HEK293 (cell line): ENCODE results near the gene MTMR3.
A peak's percentile ranks its signal among the peaks of the same experiment; 100 is the strongest.

Source experiments
- CTCF ChIA-PET: fragments of 350-600 bp; formaldehyde crosslinking; extraction: SDS; loops from one replicate; lab custom pipeline; 2021; ENCODE audit warnings: antibody characterized with exemption; lab: Yijun Ruan, JAX
- POLR2A ChIA-PET: fragments of 300-600 bp; formaldehyde crosslinking; extraction: SDS; loops from one replicate; lab custom pipeline; 2020; ENCODE audit warnings: antibody characterized with exemption, inconsistent platforms; lab: Yijun Ruan, JAX
- H3K27ac ChIP-seq: fragments of 200-500 bp; sonication (Bioruptor generic); 2 replicates; pipeline ENCODE4 v1.5.1; 2014; ENCODE audit warnings: low read depth, low read length, control low read depth, inconsistent platforms; ENCODE audit errors: extremely low read depth
- H3K36me3 ChIP-seq, 2 experiments: fragments of 200-500 bp in 1 of 2; sonication (Bioruptor generic) in 1 of 2; 1 replicate in 1 of 2; 2 replicates in 1 of 2; pipeline ENCODE4 v1.5.1; 2014 to 2017; ENCODE audit warnings: inconsistent platforms in 2 of 2, low read length in 2 of 2; ENCODE audit not compliant: control insufficient read depth in 2 of 2, insufficient read depth in 1 of 2
- H3K4me1 ChIP-seq: fragments of 200-500 bp; sonication (Bioruptor generic); 2 replicates; pipeline ENCODE4 v1.5.1; 2014; ENCODE audit warnings: mild to moderate bottlenecking, low read length, inconsistent platforms; ENCODE audit not compliant: control insufficient read depth, insufficient read depth
- H3K4me3 ChIP-seq: 2 replicates; pipeline ENCODE4 v1.5.1; 2011; ENCODE audit warnings: low read depth, mild to moderate bottlenecking, control low read depth, low read length, moderate library complexity
- H3K9me3 ChIP-seq: fragments of 200-500 bp; sonication (Bioruptor generic); 2 replicates; pipeline ENCODE4 v1.5.1; 2014; ENCODE audit warnings: low read depth, low read length, inconsistent platforms; ENCODE audit not compliant: control insufficient read depth, insufficient read depth
- BCL6B ChIP-seq: fragments of 450-650 bp; formaldehyde crosslinking; IDR thresholded peaks from 2 replicates; pipeline ENCODE4 v1.5.1; 2017; ENCODE audit warnings: missing biosample characterization, missing genetic modification characterization
- CTCF ChIP-seq: fragments of 450-650 bp; formaldehyde crosslinking; IDR thresholded peaks from 2 replicates; pipeline ENCODE4 v1.5.1; 2016; ENCODE audit warnings: missing biosample characterization, missing genetic modification characterization
- HOXD13 ChIP-seq: sonication (generic); formaldehyde crosslinking; IDR thresholded peaks from 2 replicates; pipeline ENCODE4 v1.8.0; 2022; ENCODE audit warnings: missing genetic modification reagents, borderline replicate concordance
- OSR2 ChIP-seq: fragments of 450-650 bp; formaldehyde crosslinking; IDR thresholded peaks from 2 replicates; pipeline ENCODE4 v1.5.1; 2016; ENCODE audit warnings: missing biosample characterization, missing genetic modification characterization
- SCRT2 ChIP-seq: fragments of 450-650 bp; formaldehyde crosslinking; IDR thresholded peaks from 2 replicates; pipeline ENCODE4 v1.5.1; 2016; ENCODE audit warnings: missing biosample characterization, missing genetic modification characterization
- SETDB1 ChIP-seq: IDR thresholded peaks from one replicate; pipeline ENCODE4 v1.6.1; 2017; ENCODE audit warnings: mild to moderate bottlenecking, low read length, moderate library complexity, mixed read lengths; ENCODE audit not compliant: insufficient read length
- ZNF133 ChIP-seq: fragments of 450-650 bp; formaldehyde crosslinking; IDR thresholded peaks from 2 replicates; pipeline ENCODE4 v1.5.1; 2016; ENCODE audit warnings: missing biosample characterization, missing genetic modification characterization
- ZNF174 ChIP-seq: fragments of 450-650 bp; formaldehyde crosslinking; IDR thresholded peaks from 2 replicates; pipeline ENCODE4 v1.5.0; 2017; ENCODE audit warnings: missing biosample characterization, mild to moderate bottlenecking, missing genetic modification characterization
- ZNF175 ChIP-seq: fragments of 450-650 bp; formaldehyde crosslinking; IDR thresholded peaks from 2 replicates; pipeline ENCODE4 v1.5.1; 2016; ENCODE audit warnings: missing biosample characterization, missing genetic modification characterization
- ZNF184 ChIP-seq: fragments of 450-650 bp; IDR thresholded peaks from 2 replicates; pipeline ENCODE4 v1.5.1; 2018; ENCODE audit warnings: missing biosample characterization, mild to moderate bottlenecking, missing genetic modification characterization
- ZNF239 ChIP-seq: fragments of 450-650 bp; formaldehyde crosslinking; IDR thresholded peaks from 2 replicates; pipeline ENCODE4 v1.5.1; 2016; ENCODE audit warnings: missing biosample characterization, missing genetic modification characterization
- ZNF280D ChIP-seq: fragments of 450-650 bp; formaldehyde crosslinking; IDR thresholded peaks from 2 replicates; pipeline ENCODE4 v1.5.1; 2016; ENCODE audit warnings: missing biosample characterization, missing genetic modification characterization
- ZNF335 ChIP-seq: fragments of 450-650 bp; formaldehyde crosslinking; conservative IDR thresholded peaks from 2 replicates; pipeline ENCODE4 v1.5.1; 2016; ENCODE audit warnings: missing biosample characterization, missing genetic modification characterization
- ZNF548 ChIP-seq: fragments of 450-650 bp; formaldehyde crosslinking; IDR thresholded peaks from 2 replicates; pipeline ENCODE4 v1.5.1; 2016; ENCODE audit warnings: missing biosample characterization, missing genetic modification characterization
- ZNF585B ChIP-seq: fragments of 450-650 bp; formaldehyde crosslinking; IDR thresholded peaks from 2 replicates; pipeline ENCODE4 v1.5.1; 2016; ENCODE audit warnings: missing biosample characterization, missing genetic modification characterization
- ZNF624 ChIP-seq: fragments of 450-650 bp; formaldehyde crosslinking; IDR thresholded peaks from 2 replicates; pipeline ENCODE4 v1.5.1; 2017; ENCODE audit warnings: missing biosample characterization, missing genetic modification characterization
- ZNF664 ChIP-seq: fragments of 450-650 bp; formaldehyde crosslinking; IDR thresholded peaks from 2 replicates; pipeline ENCODE4 v1.5.1; 2016; ENCODE audit warnings: missing biosample characterization, missing genetic modification characterization
- ZNF670 ChIP-seq: fragments of 450-650 bp; formaldehyde crosslinking; IDR thresholded peaks from 2 replicates; pipeline ENCODE4 v1.5.1; 2016; ENCODE audit warnings: missing biosample characterization, missing genetic modification characterization, low read depth
- ZNF777 ChIP-seq: fragments of 450-650 bp; formaldehyde crosslinking; IDR thresholded peaks from 2 replicates; pipeline ENCODE4 v1.5.1; 2017; ENCODE audit warnings: missing biosample characterization, missing genetic modification characterization, borderline replicate concordance
- ZSCAN16 ChIP-seq: fragments of 450-650 bp; formaldehyde crosslinking; IDR thresholded peaks from 2 replicates; pipeline ENCODE4 v1.5.1; 2016; ENCODE audit warnings: missing biosample characterization, missing genetic modification characterization

MTMR3 gene

GRCh38 chr22:29842172-29842571 is 40.8 kb upstream of the MTMR3 start:
- TF ChIP-seq ZNF664 (tag by site-specific recombination) (peak; percentile 95), ZNF174 (tag by site-specific recombination) (no peak)
- TF ChIP-seq, all 188 proteins: peak for 1
- Histone ChIP-seq H3K4me3 (no peak overlapping the region), H3K4me1 (no peaks in the 10 kb centered on the region), H3K36me3 (no peaks in the 10 kb centered on the region), H3K27ac (no peak overlapping the region), H3K9me3 (no peaks in the 10 kb centered on the region)
- ChIA-PET CTCF (interaction anchor here (0.9 to 1.2 kb wide), 3 partner anchors 9 to 165 kb away, joined by 3 to 7 read pairs (median 5); no protein-coding TSS in a partner anchor), POLR2A (interaction anchor here (0.6 kb wide), 1 partner anchor 49 kb away, joined by 4 read pairs; no protein-coding TSS in a partner anchor)

GRCh38 chr22:29842740-29843139 is 40.2 kb upstream of the MTMR3 start:
- no peak overlapping the region for H3K4me3 ChIP-seq
- TF ChIP-seq OSR2 (tag by site-specific recombination) (0 out of 2 replicates have a peak, but pooled peaks have one; percentile 29), ZNF184 (tag by site-specific recombination) (0 out of 2 replicates have a peak, but pooled peaks have one; percentile 53), ZNF133 (tag by site-specific recombination) (no peak), ZSCAN16 (tag by site-specific recombination) (peak; percentile 89)
- CTCF ChIA-PET, result interaction anchor here (0.9 to 1.2 kb wide), 2 partner anchors 162 to 165 kb away, joined by 5 to 7 read pairs; no protein-coding TSS in a partner anchor
- POLR2A ChIA-PET, result no interaction called here
- no peaks in the 10 kb centered on the region for H3K4me1 ChIP-seq
- no peak overlapping the region for H3K27ac ChIP-seq
- H3K9me3 ChIP-seq, result no peaks in the 10 kb centered on the region
- no peaks in the 10 kb centered on the region for H3K36me3 ChIP-seq

- H3K4me1 ChIP-seq, result no peaks in the 10 kb centered on the region
- TF ChIP-seq ZNF670 (no peak), ZNF184 (tag by site-specific recombination) (no peak), HOXD13 (CRISPR knock-in tag) (no peak), ZNF585B (tag by site-specific recombination) (no peak), SETDB1 (peak; percentile 44), ZNF335 (tag by site-specific recombination) (no peak)
- H3K36me3 ChIP-seq, result no peaks in the 10 kb centered on the region
- no peaks in the 10 kb centered on the region for H3K9me3 ChIP-seq
- no peak overlapping the region for H3K4me3 ChIP-seq
- no peak overlapping the region for H3K27ac ChIP-seq
- POLR2A ChIA-PET, result no interaction called here
- CTCF ChIA-PET, result interaction anchor here (1.9 kb wide), 1 partner anchor 159 kb away, joined by 9 read pairs; no protein-coding TSS in a partner anchor
Measured at GRCh38 chr22:29846290-29846689, 36.7 kb upstream of the MTMR3 start.

- Histone ChIP-seq H3K9me3 (no peaks in the 10 kb centered on the region), H3K4me1 (no peaks in the 10 kb centered on the region), H3K27ac (no peak overlapping the region), H3K4me3 (no peak overlapping the region), H3K36me3 (no peaks in the 10 kb centered on the region)
- CTCF ChIA-PET, result no interaction called here
- TF ChIP-seq BCL6B (tag by site-specific recombination), result no peak
- no peak for TF ChIP-seq CTCF (tag by site-specific recombination)
- TF ChIP-seq ZNF239 (tag by site-specific recombination), result no peak
- no peak for TF ChIP-seq ZNF175 (tag by site-specific recombination)
- TF ChIP-seq ZNF624 (tag by site-specific recombination), result no peak
- TF ChIP-seq ZNF777 (tag by site-specific recombination), result no peak
- no peak for TF ChIP-seq SCRT2 (tag by site-specific recombination)
- no peak for TF ChIP-seq ZNF548 (tag by site-specific recombination)
- no peak for TF ChIP-seq ZNF280D
- POLR2A ChIA-PET, result no interaction called here
Measured at GRCh38 chr22:29848111-29848510, 34.9 kb upstream of the MTMR3 start.
